Measurements from ENCODE around the gene LRRC56. TPM values are rescaled to one million over a fixed set of nuclear protein-coding genes. Genes with fewer than 3 reads are reported as not detected.

LRRC56 gene, protein sequence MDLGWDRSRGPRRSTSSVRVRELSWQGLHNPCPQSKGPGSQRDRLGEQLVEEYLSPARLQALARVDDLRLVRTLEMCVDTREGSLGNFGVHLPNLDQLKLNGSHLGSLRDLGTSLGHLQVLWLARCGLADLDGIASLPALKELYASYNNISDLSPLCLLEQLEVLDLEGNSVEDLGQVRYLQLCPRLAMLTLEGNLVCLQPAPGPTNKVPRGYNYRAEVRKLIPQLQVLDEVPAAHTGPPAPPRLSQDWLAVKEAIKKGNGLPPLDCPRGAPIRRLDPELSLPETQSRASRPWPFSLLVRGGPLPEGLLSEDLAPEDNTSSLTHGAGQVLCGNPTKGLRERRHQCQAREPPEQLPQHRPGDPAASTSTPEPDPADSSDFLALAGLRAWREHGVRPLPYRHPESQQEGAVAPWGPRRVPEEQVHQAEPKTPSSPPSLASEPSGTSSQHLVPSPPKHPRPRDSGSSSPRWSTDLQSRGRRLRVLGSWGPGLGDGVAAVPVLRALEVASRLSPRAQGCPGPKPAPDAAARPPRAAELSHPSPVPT
- 0.38 and 0.56 TPM in 2 replicates for total RNA-seq

DNA sequence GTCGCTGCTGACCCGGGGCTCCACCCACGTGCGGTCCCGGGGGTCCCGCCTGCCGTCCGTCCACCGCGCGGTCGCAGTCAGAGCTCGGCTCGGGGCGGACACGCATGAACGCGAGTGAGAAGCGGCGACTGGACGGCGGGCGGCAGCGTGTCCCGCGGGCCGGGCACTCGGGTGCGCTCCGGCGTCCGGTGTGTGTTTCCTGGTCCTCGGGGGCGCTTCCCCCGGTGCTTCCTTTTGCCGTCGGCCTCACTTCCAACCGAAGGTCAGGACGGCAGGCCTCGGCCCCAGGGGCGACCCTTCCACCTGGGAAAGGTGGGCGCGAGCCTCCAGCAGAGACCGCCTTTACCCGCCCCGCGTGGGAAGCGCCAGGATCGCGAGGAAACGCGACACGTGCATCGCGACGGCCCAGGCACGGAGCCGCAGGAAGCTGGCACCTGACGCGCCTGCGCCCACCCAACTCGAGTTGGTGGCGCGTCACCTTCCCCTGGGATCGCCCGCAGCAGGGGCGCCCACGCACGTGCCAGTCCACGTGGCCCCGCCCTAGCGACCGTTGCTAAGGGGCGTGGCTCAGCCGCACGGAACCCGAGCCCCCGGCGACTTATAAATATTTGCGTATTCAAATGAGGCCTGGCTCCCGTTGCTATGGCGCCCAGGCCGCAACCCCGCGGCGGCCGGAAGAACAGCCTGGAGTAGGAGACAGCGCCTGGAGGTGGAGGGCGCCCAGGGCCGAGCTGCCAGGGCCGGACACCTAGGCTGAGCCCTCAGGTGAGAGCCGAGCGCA, at the start of gene LRRC56:
Gene LRRC56, plus strand, starts transcription at position 687 of the 781 bp plus-strand sequence. CDS start 3,158 bp downstream, outside the sequence.

DNA sequence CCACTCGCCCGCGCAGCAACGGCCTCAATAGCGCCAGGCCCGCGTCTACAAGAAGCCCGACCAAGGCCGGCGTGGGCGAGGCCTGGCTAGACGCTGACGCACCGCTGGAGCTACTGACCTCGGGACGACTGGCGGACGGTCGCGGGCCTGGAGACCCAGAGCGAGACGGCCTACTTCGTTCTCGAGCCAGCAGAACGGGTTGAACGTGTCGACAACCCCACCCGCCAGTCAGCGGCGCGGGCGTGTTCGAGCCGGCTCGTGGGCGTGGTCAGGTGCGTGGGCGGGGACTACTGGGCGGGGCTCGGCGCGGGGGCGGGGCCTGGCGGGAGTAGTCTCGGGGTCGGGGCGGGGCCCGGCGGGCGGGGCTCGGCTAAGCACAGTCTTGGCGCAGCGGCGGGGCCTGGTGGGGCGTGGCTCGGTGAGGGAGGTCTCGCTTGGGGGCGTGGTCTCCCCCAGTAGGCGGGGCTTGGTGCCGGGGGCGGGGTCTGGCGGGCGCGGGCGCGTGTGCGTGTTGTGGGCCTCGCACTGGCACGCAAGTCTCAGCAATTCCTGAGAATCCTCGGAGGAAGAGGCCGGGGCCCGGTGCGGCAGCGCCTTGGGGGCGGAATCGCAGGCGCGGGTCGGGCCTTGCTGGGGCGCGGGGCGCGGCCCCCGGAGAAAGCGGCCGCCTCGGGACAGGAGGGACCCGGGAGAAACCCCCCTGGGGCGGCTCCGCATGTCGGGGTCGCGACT, 30.2 kb upstream of the LRRC56 start, which contains the start of gene RNH1:
Gene RNH1, minus strand, starts transcription at position 248 of the 732 bp plus-strand sequence. CDS start 5,080 bp downstream, outside the sequence.

DNA sequence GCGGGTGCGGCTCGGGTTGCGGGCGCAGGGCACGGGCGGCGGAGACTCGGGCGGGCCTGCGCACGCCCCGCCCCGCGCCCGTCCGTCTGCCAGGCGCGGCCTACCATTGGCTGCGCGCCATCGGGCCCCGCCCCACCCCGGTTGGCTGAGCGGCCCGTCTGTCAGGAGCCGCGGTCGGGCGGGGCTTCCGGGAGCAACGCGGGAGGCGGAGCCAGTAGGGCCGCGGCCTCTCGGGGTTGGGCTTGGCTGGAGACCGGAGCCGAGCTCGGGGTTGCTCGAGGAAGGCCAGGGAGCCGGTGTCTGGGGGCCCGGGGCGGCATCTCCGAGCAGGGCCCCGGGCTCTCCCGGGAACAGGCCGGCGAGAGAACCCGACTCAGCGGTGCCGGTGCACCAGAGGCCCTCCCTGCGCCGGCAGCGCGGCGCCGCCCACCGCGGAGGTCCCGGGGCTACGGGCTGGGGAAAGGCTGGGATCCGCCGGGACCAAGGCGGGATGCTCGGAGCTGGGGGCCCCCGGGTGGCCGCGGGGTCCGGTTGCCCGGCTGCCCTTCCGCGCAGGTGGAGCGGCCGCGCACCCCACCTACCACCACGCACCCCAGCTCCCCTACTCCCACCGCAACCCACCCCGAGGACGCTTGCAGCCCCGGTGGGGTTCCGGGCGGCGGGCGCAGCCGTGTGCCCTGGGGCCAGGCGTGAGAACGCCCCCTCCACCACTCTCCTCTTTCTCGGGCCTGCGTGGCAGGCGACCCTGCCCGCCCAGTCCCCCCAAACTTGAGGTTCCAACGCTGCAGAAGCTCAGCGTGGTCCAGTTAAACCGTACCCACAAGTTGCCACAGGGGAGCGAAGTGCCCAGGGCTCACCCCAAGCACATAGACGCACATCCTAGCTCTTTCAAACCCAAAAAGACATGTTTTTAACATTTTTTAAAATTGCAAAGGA, 1.5 kb upstream of the LRRC56 start, which contains the start of gene HRAS:
Gene HRAS, minus strand, starts transcription at position 58 of the 936 bp plus-strand sequence.

DNA sequence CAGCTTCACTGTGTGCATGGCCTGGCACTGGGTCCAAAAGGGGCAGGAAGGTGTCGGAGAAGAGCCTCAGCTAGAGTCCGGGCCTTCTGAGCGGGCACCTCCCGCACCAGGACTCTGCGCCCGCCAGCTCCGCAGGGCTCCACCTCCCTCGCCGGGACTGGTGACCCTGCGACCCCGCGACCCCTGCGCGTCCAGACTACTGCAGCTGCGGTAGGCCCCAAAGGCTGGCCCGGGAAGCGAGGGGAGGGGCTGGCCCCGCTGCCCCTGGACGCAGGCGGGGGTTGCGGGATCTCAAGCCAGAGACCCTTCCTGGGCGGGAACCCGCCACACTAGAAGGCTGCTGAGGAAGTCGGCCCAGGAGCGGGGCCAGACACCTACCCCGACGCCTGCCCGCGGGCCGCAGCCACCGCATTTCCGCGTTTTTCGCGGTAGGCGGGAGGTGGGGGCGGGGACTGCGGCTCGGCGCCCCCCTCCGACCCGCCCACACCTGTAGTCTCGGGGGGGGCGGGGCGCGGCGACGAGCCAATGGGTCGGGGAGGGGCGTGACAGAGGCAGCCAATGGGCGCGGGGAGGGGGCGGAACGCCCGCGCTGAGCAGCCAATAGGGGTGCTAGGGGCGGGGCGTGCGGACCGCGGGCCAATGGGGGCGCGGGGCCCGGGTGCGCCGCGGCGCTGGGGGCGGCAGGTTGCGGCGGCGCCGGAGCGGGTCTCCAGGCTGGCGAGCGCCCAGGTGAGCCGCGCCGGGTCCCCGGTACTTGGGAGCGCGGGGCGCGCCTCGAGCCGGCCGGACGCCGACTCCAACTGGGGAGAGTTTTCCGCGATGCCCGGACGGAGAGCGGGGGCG, 23.2 kb downstream of the LRRC56 start, which contains the start of the genes LMNTD2 and RASSF7:
Gene LMNTD2, minus strand, starts transcription at position 434 of the 843 bp plus-strand sequence. Its CDS starts 22 bp downstream, at position 412.
Gene RASSF7, plus strand, starts transcription at position 666 of the 843 bp plus-strand sequence. CDS start 799 bp downstream, outside the sequence.

DNA sequence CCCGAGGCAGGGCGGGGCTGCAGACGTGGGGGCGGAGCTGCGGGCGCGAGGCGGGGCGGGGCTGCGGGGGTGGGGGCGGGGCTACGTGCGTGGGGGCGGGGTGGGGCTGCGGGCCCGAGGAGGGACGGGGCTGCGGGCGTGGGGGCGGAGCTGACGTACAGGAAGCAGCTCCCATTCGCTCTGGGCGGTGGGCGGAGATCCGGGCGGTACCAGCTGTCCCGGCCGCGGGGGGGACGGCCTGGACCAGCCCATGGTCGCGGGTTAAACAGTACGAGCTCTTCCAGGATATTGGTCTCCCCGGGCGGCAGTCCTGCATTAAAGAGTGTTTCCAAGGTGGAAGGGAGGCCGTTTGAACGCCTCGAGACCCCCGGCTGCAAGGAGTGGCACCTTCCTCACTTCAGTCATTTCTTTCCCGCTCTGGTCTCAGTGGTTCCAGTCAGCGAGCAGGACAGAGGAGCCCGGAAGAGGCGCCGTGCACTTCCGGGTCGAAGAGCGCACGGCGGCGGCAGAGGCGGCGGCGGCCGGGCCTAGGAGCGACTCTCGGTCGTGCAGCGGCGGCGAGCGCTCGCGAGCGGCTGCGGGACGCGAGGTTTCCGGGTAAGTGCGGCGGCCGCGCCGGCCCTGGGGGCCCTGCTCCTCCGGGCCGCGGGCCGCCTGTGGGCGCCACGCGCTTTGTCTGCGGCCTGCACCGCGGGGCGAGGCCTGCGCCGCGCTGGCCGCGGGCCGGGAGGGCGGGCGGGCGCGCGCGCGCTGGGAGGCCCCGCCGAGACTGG, 38.9 kb downstream of the LRRC56 start, which contains the start of gene PHRF1:
Gene PHRF1, plus strand, starts transcription at position 475 of the 773 bp plus-strand sequence. CDS start 5,043 bp downstream, outside the sequence.

Other genes starting within 250 kb of the LRRC56 start
- gene PGGHG, start 248.4 kb upstream of the LRRC56 start, total RNA-seq = 3.3 and 9.6 TPM in 2 replicates
- not detected in 2 replicates for gene IFITM5, start 238.0 kb upstream of the LRRC56 start, total RNA-seq
- gene IFITM2, start 229.7 kb upstream of the LRRC56 start, total RNA-seq = 14.4 and 15.0 TPM in 2 replicates
- 7.1 and 10.7 TPM in 2 replicates for gene IFITM1, start 223.5 kb upstream of the LRRC56 start, total RNA-seq
- gene IFITM3, start 216.7 kb upstream of the LRRC56 start, total RNA-seq = 28.6 and 32.7 TPM in 2 replicates
- 1.4 and 1.9 TPM in 2 replicates for gene B4GALNT4, start 168.0 kb upstream of the LRRC56 start, total RNA-seq
- gene PKP3, start 143.3 kb upstream of the LRRC56 start, total RNA-seq = 2.1 and 2.8 TPM in 2 replicates
- gene SIGIRR, start 122.5 kb upstream of the LRRC56 start, total RNA-seq = 11.3 and 18.6 TPM in 2 replicates
- not detected in 2 replicates for gene ANO9, start 95.5 kb upstream of the LRRC56 start, total RNA-seq
- gene PTDSS2, start 87.2 kb upstream of the LRRC56 start, total RNA-seq = 31.9 and 45.2 TPM in 2 replicates
- 187 and 255 TPM in 2 replicates for gene RNH1, start 30.3 kb upstream of the LRRC56 start, total RNA-seq
- 33.8 and 108 TPM in 2 replicates for gene HRAS, start 2.0 kb upstream of the LRRC56 start, total RNA-seq
- under 0.01 and 0.85 TPM in 2 replicates for gene LMNTD2, start 23.2 kb downstream of the LRRC56 start, total RNA-seq
- gene RASSF7, start 23.4 kb downstream of the LRRC56 start, total RNA-seq = 5.9 and 6.2 TPM in 2 replicates
- 22.3 and 28.4 TPM in 2 replicates for gene PHRF1, start 38.9 kb downstream of the LRRC56 start, total RNA-seq
- 6.3 and 7.9 TPM in 2 replicates for gene IRF7, start 78.4 kb downstream of the LRRC56 start, total RNA-seq
- not detected in 2 replicates for gene CDHR5, start 87.4 kb downstream of the LRRC56 start, total RNA-seq
- not detected in 2 replicates for gene SCT, start 89.7 kb downstream of the LRRC56 start, total RNA-seq
- gene DRD4, start 99.7 kb downstream of the LRRC56 start, total RNA-seq = not detected in 2 replicates
- 24.2 and 28.2 TPM in 2 replicates for gene DEAF1, start 157.7 kb downstream of the LRRC56 start, total RNA-seq
- 6.8 and 8.1 TPM in 2 replicates for gene TMEM80, start 158.3 kb downstream of the LRRC56 start, total RNA-seq
- gene EPS8L2, start 168.7 kb downstream of the LRRC56 start, total RNA-seq = 19.0 and 22.8 TPM in 2 replicates
- 98.9 and 103 TPM in 2 replicates for gene TALDO1, start 209.9 kb downstream of the LRRC56 start, total RNA-seq
- gene GATD1, start 240.0 kb downstream of the LRRC56 start, total RNA-seq = 17.1 and 23.1 TPM in 2 replicates